PC-9 (cell line): ENCODE results near the gene TGFBR3. TPM values are rescaled to one million over a fixed set of nuclear protein-coding genes. Genes with fewer than 3 reads are reported as not detected.
A peak's percentile ranks its signal among the peaks of the same experiment; 100 is the strongest.

ENCODE experiments used
- BruUV-seq: library from RNA; stranded (reverse); fragments of 400-500 nt; replicated peaks from 2 replicates; lab custom pipeline; 2021; lab: Mats Ljungman, UMichigan
- CTCF ChIA-PET: fragments of 300-600 bp; sonication (Branson Sonifier 250); formaldehyde crosslinking; loops from one replicate; lab custom pipeline; 2022; ENCODE audit warnings: antibody characterized with exemption; lab: Charles Lee
- POLR2A ChIA-PET: fragments of 300-600 bp; sonication (Branson Sonifier 250); formaldehyde crosslinking; loops from one replicate; lab custom pipeline; 2022; ENCODE audit warnings: antibody characterized with exemption; ENCODE audit not compliant: unreplicated experiment; lab: Charles Lee
- DNase-seq, 2 experiments: peaks; one replicate each; pipeline versions ENCODE4 v3.0.0 to v3.0.0-alpha.2; 2015 to 2022; ENCODE audit warnings: mixed read lengths in 1 of 2
- H2AFZ ChIP-seq: fragments of 200-600 bp; sonication (generic); 2 replicates; pipeline ENCODE4 v1.8.1; 2017; ENCODE audit warnings: antibody characterized with exemption
- H3F3A ChIP-seq: fragments of 200-600 bp; sonication (generic); 2 replicates; pipeline ENCODE4 v1.8.1; 2017; ENCODE audit warnings: antibody characterized with exemption, mild to moderate bottlenecking, low read depth; ENCODE audit not compliant: insufficient read depth
- H3K27ac ChIP-seq: fragments of 200-600 bp; sonication (generic); 2 replicates; pipeline ENCODE4 v1.6.1; 2016; ENCODE audit warnings: mixed run types
- H3K27me3 ChIP-seq: fragments of 200-600 bp; sonication (generic); 2 replicates; pipeline ENCODE4 v1.6.1; 2016; ENCODE audit warnings: low read depth, mixed run types; ENCODE audit not compliant: insufficient read depth
- H3K36me3 ChIP-seq: fragments of 200-600 bp; sonication (generic); 2 replicates; pipeline ENCODE4 v1.6.1; 2016; ENCODE audit warnings: low read depth, mixed run types
- H3K4me1 ChIP-seq: fragments of 200-600 bp; sonication (generic); replicated peaks from 2 replicates; pipeline ENCODE4 v1.6.1; 2016; ENCODE audit warnings: mixed run types; ENCODE audit not compliant: insufficient read depth
- H3K4me2 ChIP-seq: fragments of 200-600 bp; sonication (generic); 2 replicates; pipeline ENCODE4 v1.6.1; 2017; ENCODE audit warnings: mixed run types
- H3K4me3 ChIP-seq: fragments of 200-600 bp; sonication (generic); 2 replicates; pipeline ENCODE4 v1.6.1; 2016; ENCODE audit warnings: mixed run types
- H3K79me2 ChIP-seq: fragments of 200-600 bp; sonication (generic); 2 replicates; pipeline ENCODE4 v1.6.1; 2017; ENCODE audit warnings: low read depth, mixed run types
- H3K9me2 ChIP-seq: fragments of 200-600 bp; sonication (generic); 2 replicates; pipeline ENCODE4 v1.8.1; 2017; ENCODE audit warnings: mild to moderate bottlenecking; ENCODE audit not compliant: insufficient read depth
- H3K9me3 ChIP-seq: fragments of 200-600 bp; sonication (generic); 2 replicates; pipeline ENCODE4 v1.8.1; 2016; ENCODE audit warnings: low read depth; ENCODE audit not compliant: insufficient read depth
- H4K20me1 ChIP-seq: fragments of 200-600 bp; sonication (generic); 2 replicates; pipeline ENCODE4 v1.8.1; 2017; ENCODE audit not compliant: insufficient read depth
- EZH2 ChIP-seq: fragments of 200-600 bp; sonication (generic); IDR thresholded peaks from 2 replicates; pipeline ENCODE4 v1.8.0; 2017; ENCODE audit warnings: antibody characterized with exemption, low read depth
- intact Hi-C: fragments of 100-400 bp; cut with micrococcal nuclease; formaldehyde crosslinking; loops from one replicate; pipeline ENCODE4 v1.10.0; 2022; ENCODE audit not compliant: unreplicated experiment
- total RNA-seq: library from RNA; stranded (reverse); gene quantifications from 2 replicates; pipeline ENCODE4 v1.2.3, GENCODE V29; 2021
- TF ChIP-seq, protein P1 (sequence below): fragments of 200-600 bp; sonication (generic); conservative IDR thresholded peaks from 2 replicates; pipeline ENCODE4 v1.6.1; 2017; ENCODE audit warnings: mixed run types, antibody characterized with exemption, mild to moderate bottlenecking, moderate library complexity

Gene TGFBR3
- total RNA-seq, 1 experiment from 2014 or later: 1.6 TPM

DNA sequence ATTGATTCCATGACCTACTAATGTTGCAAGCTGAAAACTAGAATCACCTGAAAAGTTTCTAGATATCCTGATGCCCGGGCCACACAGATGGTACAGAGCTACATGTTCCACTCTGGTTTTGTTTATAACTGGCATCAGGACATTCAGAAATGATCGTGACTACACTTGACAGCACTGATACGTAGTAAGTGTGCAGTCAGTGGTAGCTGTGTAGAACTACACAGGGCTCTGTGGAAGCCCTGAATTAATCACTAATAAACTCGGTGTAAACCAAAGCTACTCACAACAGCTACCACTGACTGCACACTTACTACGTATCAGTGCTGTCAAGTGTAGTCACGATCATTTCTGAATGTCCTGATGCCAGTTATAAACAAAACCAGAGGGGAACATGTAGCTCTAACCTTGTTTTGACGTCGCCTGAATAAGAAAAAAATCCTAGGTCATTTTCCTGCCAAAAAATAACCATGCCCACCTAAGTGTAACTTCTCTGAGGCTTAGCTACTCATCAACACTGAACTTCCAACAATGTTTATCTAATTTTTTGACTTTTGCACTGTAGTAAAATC is 149.7 kb downstream of the TGFBR3 start:
- Histone ChIP-seq H3K27ac (peak overlapping the region; percentile 89), H3K27me3 (no peaks in the 10 kb centered on the region), H3K9me3 (no peaks in the 10 kb centered on the region), H4K20me1 (no peaks in the 10 kb centered on the region), H3K9me2 (no peaks in the 10 kb centered on the region), H3K4me1 (peaks cover 82% of the 10 kb centered on the region), H3K4me2 (peak overlapping the region; percentile 75), H3F3A (peaks cover 55% of the 10 kb centered on the region), H3K79me2 (0 out of 2 replicates have a peak, but pooled peaks cover 8% of the 10 kb centered on the region), H3K36me3 (peaks cover 5% of the 10 kb centered on the region; the same call in 1 of the 2 replicates), H3K4me3 (peak overlapping the region; percentile 39), H2AFZ (peak overlapping the region; percentile 66)
- TF ChIP-seq EZH2: no peak
- TF ChIP-seq, protein P1, sequence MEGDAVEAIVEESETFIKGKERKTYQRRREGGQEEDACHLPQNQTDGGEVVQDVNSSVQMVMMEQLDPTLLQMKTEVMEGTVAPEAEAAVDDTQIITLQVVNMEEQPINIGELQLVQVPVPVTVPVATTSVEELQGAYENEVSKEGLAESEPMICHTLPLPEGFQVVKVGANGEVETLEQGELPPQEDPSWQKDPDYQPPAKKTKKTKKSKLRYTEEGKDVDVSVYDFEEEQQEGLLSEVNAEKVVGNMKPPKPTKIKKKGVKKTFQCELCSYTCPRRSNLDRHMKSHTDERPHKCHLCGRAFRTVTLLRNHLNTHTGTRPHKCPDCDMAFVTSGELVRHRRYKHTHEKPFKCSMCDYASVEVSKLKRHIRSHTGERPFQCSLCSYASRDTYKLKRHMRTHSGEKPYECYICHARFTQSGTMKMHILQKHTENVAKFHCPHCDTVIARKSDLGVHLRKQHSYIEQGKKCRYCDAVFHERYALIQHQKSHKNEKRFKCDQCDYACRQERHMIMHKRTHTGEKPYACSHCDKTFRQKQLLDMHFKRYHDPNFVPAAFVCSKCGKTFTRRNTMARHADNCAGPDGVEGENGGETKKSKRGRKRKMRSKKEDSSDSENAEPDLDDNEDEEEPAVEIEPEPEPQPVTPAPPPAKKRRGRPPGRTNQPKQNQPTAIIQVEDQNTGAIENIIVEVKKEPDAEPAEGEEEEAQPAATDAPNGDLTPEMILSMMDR: no peak
- ChIA-PET POLR2A (interaction anchor here (0.6 to 1.0 kb wide), 3 partner anchors 150 to 1080 kb away, joined by 6 to 14 read pairs (median 7); partner anchors contain the start of gene TGFBR3), CTCF (no interaction called here)
- no TSS peak for BruUV-seq
- no peak for DNase-seq
- intact Hi-C loops: loop anchor here (2.0 to 10.0 kb wide), 3 partner anchors 127 to 205 kb away; no protein-coding TSS in a partner anchor

DNA sequence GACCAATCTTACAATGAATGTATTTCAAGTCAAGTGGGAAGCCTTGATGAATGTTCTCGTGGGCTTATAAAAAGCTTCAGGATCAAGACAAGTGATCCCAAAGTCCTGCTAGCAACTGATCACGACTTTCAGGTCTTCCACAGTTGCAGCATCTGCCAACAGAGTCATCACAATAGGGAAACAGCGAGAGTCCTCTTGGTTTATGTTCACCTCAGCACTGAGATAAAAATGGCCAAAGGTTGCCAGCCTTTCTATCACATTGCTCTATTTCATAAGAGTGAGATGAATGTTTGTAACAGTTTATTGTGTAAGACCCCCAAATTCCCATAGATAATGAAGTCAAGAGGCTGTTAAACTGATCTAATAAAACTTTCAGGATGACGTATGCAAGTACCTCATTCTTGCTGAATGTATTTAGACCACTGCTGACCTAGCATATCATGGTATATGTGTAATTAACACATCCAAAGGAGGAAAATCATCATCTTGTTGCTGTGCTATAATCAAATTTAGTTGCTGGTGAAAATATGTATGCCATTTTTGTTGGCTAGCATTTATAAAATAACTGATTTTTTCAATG is 150.6 kb downstream of the TGFBR3 start:
- no peaks in the 10 kb centered on the region for H3K9me3 ChIP-seq
- peaks cover 5% of the 10 kb centered on the region; the same call in 1 of the 2 replicates for H3K36me3 ChIP-seq
- no peak for DNase-seq
- no peak overlapping the region for H3K4me3 ChIP-seq
- H3F3A ChIP-seq: peaks cover 55% of the 10 kb centered on the region
- 0 out of 2 replicates have a peak, but pooled peaks cover 8% of the 10 kb centered on the region for H3K79me2 ChIP-seq
- POLR2A ChIA-PET: interaction anchor here (0.6 to 1.0 kb wide), 3 partner anchors 151 to 1081 kb away, joined by 6 to 14 read pairs (median 7); partner anchors contain the start of gene TGFBR3
- CTCF ChIA-PET: no interaction called here
- H3K27ac ChIP-seq: peak overlapping the region; percentile 89
- no peaks in the 10 kb centered on the region for H4K20me1 ChIP-seq
- no TSS peak for BruUV-seq
- no peak overlapping the region for H2AFZ ChIP-seq
- H3K27me3 ChIP-seq: no peaks in the 10 kb centered on the region
- H3K4me2 ChIP-seq: peak overlapping the region; percentile 75
- intact Hi-C loops: loop anchor here (10.0 kb wide), 1 partner anchor 189 kb away; no protein-coding TSS in a partner anchor
- H3K4me1 ChIP-seq: peaks cover 90% of the 10 kb centered on the region
- H3K9me2 ChIP-seq: no peaks in the 10 kb centered on the region
- TF ChIP-seq, protein P1: no peak
- no peak for TF ChIP-seq EZH2

GRCh38 chr1:91734761-91735160 is 151.2 kb downstream of the TGFBR3 start:
- H3K4me1 ChIP-seq: peaks cover 94% of the 10 kb centered on the region
- H3K27me3 ChIP-seq: no peaks in the 10 kb centered on the region
- no peak for TF ChIP-seq EZH2
- TF ChIP-seq, protein P1: no peak
- ChIA-PET POLR2A (no interaction called here), CTCF (no interaction called here)
- no peaks in the 10 kb centered on the region for H3K9me3 ChIP-seq
- no peak for DNase-seq
- 0 out of 2 replicates have a peak, but pooled peaks cover 8% of the 10 kb centered on the region for H3K79me2 ChIP-seq
- no peaks in the 10 kb centered on the region for H3K9me2 ChIP-seq
- H2AFZ ChIP-seq: no peak overlapping the region
- no TSS peak for BruUV-seq
- peaks cover 55% of the 10 kb centered on the region for H3F3A ChIP-seq
- H3K4me2 ChIP-seq: no peak overlapping the region
- no peaks in the 10 kb centered on the region for H4K20me1 ChIP-seq
- no peak overlapping the region for H3K27ac ChIP-seq
- H3K36me3 ChIP-seq: peaks cover 5% of the 10 kb centered on the region; the same call in 1 of the 2 replicates
- no peak overlapping the region for H3K4me3 ChIP-seq
- intact Hi-C loops: loop anchor here (5.0 to 10.0 kb wide), 3 partner anchors 47 to 190 kb away; partner anchors contain the start of gene TGFBR3
